IPS-20b (cell line): ENCODE measurements around the gene DENND5B.
A peak's percentile ranks its signal among the peaks of the same experiment; 100 is the strongest.

Experiments used
- H3K27ac ChIP-seq: one replicate; pipeline ENCODE4 v1.5.1; 2013; ENCODE audit warnings: low read length
- H3K27me3 ChIP-seq: 2 replicates; pipeline ENCODE4 v1.6.1; 2013; ENCODE audit warnings: mild to moderate bottlenecking, low read length, inconsistent platforms; ENCODE audit not compliant: insufficient read depth
- H3K36me3 ChIP-seq: 2 replicates; pipeline ENCODE4 v1.6.1; 2013; ENCODE audit warnings: low read depth, mild to moderate bottlenecking, inconsistent platforms, low read length, moderate library complexity; ENCODE audit not compliant: insufficient read depth
- H3K4me1 ChIP-seq: 2 replicates; pipeline ENCODE4 v1.6.1; 2013; ENCODE audit warnings: mild to moderate bottlenecking, control low read depth, inconsistent platforms, low read length, moderate library complexity; ENCODE audit not compliant: insufficient read depth
- H3K4me3 ChIP-seq: 2 replicates; pipeline ENCODE4 v1.5.1; 2013; ENCODE audit warnings: mild to moderate bottlenecking, low read length, inconsistent platforms
- H3K9ac ChIP-seq: 2 replicates; pipeline ENCODE4 v1.6.1; 2013; ENCODE audit warnings: low read depth, mild to moderate bottlenecking, inconsistent platforms, low read length, moderate library complexity
- H3K9me3 ChIP-seq: 2 replicates; pipeline ENCODE4 v1.6.1; 2013; ENCODE audit warnings: mild to moderate bottlenecking, low read depth, low read length, inconsistent platforms; ENCODE audit not compliant: insufficient read depth

Gene DENND5B

GRCh38 chr12:31366104-31366621, 224.8 kb downstream of the DENND5B start:
- no peak overlapping the region for H3K27ac ChIP-seq
- peaks cover 46% of the 10 kb centered on the region for H3K4me1 ChIP-seq
- H3K9me3 ChIP-seq, result no peaks in the 10 kb centered on the region
- no peak overlapping the region for H3K4me3 ChIP-seq
- no peaks in the 10 kb centered on the region for H3K36me3 ChIP-seq
- H3K9ac ChIP-seq, result no peak overlapping the region
- H3K27me3 ChIP-seq, result no peaks in the 10 kb centered on the region

- no peak overlapping the region for H3K4me3 ChIP-seq
- H3K9me3 ChIP-seq, result no peaks in the 10 kb centered on the region
- no peak overlapping the region for H3K9ac ChIP-seq
- peaks cover 24% of the 10 kb centered on the region for H3K4me1 ChIP-seq
- no peak overlapping the region for H3K27ac ChIP-seq
- H3K27me3 ChIP-seq, result no peaks in the 10 kb centered on the region
- H3K36me3 ChIP-seq, result no peaks in the 10 kb centered on the region
Observed at GRCh38 chr12:31363831-31364230, 227.1 kb downstream of the DENND5B start.

DNA sequence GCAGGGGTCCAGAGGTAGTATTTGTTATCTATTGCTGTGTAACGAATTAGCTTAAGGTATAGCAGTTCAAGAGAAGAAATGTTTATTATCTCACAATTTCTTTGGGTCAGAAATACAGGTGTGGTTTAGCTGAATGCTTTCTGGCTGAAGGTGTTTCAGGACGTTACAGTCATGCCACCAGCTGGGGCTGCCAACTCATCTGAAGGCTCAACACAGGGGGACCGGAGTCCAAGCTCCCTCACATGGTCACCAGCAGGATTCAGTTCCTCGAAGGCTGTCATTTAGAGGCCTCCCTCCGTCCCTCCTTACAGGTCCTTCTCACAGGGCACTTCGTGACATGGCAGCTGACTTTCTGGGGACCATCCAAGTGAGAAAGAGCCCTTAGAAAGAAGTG, 227.5 kb downstream of the DENND5B start:
- Histone ChIP-seq H3K36me3 (no peaks in the 10 kb centered on the region), H3K9me3 (no peaks in the 10 kb centered on the region), H3K27me3 (no peaks in the 10 kb centered on the region), H3K27ac (peak overlapping the region; percentile 90), H3K9ac (no peak overlapping the region; the same call in 1 of the 2 replicates), H3K4me3 (no peak overlapping the region), H3K4me1 (peaks cover 21% of the 10 kb centered on the region)

- peak overlapping the region; percentile 81 for H3K9ac ChIP-seq
- H3K4me3 ChIP-seq, result peak overlapping the region; percentile 52
- peak overlapping the region; percentile 90 for H3K27ac ChIP-seq
- H3K9me3 ChIP-seq, result no peaks in the 10 kb centered on the region
- peaks cover 21% of the 10 kb centered on the region for H3K4me1 ChIP-seq
- no peaks in the 10 kb centered on the region for H3K27me3 ChIP-seq
- no peaks in the 10 kb centered on the region for H3K36me3 ChIP-seq
Observed at GRCh38 chr12:31362759-31363415, 228.0 kb downstream of the DENND5B start.

DNA sequence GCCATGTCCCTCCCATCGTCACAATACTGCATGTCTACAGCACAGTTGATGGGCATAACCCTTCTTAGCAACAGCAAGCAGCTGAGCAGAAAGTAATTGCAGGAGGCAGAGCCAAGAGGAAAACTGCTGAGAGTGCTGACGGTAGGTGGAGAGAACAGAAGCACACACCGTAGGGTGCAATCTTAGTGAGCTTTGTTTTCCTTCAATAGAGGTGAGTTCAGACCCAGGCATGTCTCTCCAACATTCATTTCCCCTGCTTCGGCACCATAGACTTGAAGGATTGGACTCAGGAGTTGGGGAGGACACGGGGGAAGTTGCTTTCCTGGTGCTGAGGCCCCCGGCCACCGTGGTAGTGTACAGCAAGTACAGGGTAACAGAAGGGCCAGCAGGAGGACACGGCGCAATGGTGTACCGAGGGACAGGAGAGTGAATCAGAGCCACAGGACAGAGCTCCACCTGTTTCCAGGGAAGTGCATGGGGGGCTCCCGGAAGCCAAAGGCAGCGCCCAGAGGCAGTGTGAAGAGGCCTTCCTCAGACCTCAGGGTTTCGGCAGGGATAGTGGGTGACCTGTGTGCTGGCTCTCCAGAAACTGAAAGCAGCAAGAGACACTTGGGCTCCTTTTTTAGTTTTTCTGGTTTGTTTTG, 228.7 kb downstream of the DENND5B start:
- Histone ChIP-seq H3K27ac (peak overlapping the region; percentile 90), H3K36me3 (no peaks in the 10 kb centered on the region), H3K9me3 (no peaks in the 10 kb centered on the region), H3K4me3 (peak overlapping the region; percentile 52), H3K9ac (peak overlapping the region; percentile 81), H3K27me3 (no peaks in the 10 kb centered on the region), H3K4me1 (peaks cover 21% of the 10 kb centered on the region)

- peak overlapping the region; percentile 81; the same call in 1 of the 2 replicates for H3K9ac ChIP-seq
- no peaks in the 10 kb centered on the region for H3K27me3 ChIP-seq
- no peaks in the 10 kb centered on the region for H3K9me3 ChIP-seq
- no peaks in the 10 kb centered on the region for H3K36me3 ChIP-seq
- peak overlapping the region; percentile 52; the same call in 1 of the 2 replicates for H3K4me3 ChIP-seq
- H3K27ac ChIP-seq, result peak overlapping the region; percentile 90
- peaks cover 21% of the 10 kb centered on the region for H3K4me1 ChIP-seq
Observed at GRCh38 chr12:31361730-31362114, 229.2 kb downstream of the DENND5B start.

DNA sequence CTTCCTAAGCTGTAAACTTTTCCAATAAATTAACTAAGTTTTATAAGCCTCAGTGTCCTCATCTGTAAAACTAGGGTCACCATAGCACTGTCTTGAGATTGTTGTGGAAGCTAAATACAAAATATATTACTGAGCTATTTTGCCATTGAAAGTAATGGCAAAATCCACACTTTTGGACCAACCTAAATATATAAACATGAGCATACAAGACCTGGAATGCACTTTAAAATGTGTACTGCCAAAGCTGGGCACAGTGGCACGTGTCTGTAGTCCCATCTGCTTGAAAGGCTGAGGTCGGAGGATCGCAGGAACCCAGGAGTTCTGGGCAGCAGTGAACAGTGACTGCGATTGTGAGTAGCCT, 235.2 kb downstream of the DENND5B start:
- no peaks in the 10 kb centered on the region for H3K9me3 ChIP-seq
- H3K36me3 ChIP-seq, result no peaks in the 10 kb centered on the region
- no peak overlapping the region for H3K27ac ChIP-seq
- H3K27me3 ChIP-seq, result no peaks in the 10 kb centered on the region
- peaks cover 5% of the 10 kb centered on the region; the same call in 1 of the 2 replicates for H3K4me1 ChIP-seq
- H3K4me3 ChIP-seq, result no peak overlapping the region
- H3K9ac ChIP-seq, result no peak overlapping the region

- no peaks in the 10 kb centered on the region for H3K27me3 ChIP-seq
- no peaks in the 10 kb centered on the region for H3K9me3 ChIP-seq
- H3K4me3 ChIP-seq, result no peak overlapping the region
- no peak overlapping the region for H3K9ac ChIP-seq
- H3K4me1 ChIP-seq, result peaks cover 5% of the 10 kb centered on the region; the same call in 1 of the 2 replicates
- no peak overlapping the region for H3K27ac ChIP-seq
- no peaks in the 10 kb centered on the region for H3K36me3 ChIP-seq
Observed at GRCh38 chr12:31353750-31354708, 236.9 kb downstream of the DENND5B start.

DNA sequence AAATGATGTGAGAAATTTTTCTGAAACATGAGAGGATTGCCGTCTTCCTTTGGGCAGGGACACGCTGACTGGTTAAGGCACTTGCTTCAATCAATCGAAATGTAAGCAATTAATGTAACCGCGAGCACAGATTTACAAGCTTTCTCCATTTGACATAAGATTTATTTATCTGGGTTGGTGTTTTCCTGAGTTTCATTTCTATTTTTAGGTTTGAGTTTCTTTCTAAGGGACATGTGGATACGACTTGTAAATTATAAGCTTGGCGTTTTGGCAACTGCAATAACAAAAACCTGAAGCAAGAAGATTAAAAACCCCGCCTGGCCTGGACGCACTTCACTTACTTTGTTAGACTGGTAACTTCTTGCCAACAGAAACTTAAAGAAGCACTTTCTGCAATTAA, 244.7 kb downstream of the DENND5B start:
- Histone ChIP-seq H3K27ac (no peak overlapping the region), H3K9ac (no peak overlapping the region), H3K9me3 (no peaks in the 10 kb centered on the region), H3K36me3 (no peaks in the 10 kb centered on the region), H3K4me1 (no peaks in the 10 kb centered on the region), H3K4me3 (no peak overlapping the region), H3K27me3 (no peaks in the 10 kb centered on the region)

GRCh38 chr12:31343139-31343538, 247.8 kb downstream of the DENND5B start:
- Histone ChIP-seq H3K27ac (no peak overlapping the region), H3K9ac (no peak overlapping the region), H3K36me3 (no peaks in the 10 kb centered on the region), H3K9me3 (no peaks in the 10 kb centered on the region), H3K27me3 (no peaks in the 10 kb centered on the region), H3K4me3 (no peak overlapping the region), H3K4me1 (no peaks in the 10 kb centered on the region)

DNA sequence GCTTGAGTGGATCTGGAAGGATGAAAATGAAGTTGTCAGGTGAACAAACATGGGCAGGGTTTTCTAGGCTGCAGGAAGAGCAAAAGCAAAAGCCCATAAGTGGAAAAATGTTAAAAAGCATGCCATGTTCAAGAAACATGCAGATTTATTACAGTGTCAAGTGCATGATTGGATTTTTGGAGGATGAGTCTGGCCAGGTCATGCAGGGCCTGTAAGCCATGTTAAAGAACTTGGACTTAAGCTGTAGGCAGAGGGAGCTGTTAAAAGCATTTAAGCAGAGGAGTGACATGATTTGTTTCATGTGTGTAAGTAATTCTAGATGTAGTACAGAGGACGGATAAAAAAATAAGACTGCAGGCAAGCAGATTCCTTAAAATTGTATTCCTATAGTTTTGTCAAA, 248.7 kb downstream of the DENND5B start:
- Histone ChIP-seq H3K9me3 (no peaks in the 10 kb centered on the region), H3K36me3 (no peaks in the 10 kb centered on the region), H3K4me1 (no peaks in the 10 kb centered on the region), H3K27ac (no peak overlapping the region), H3K27me3 (no peaks in the 10 kb centered on the region), H3K9ac (no peak overlapping the region), H3K4me3 (no peak overlapping the region)
